HepG2 (cell line): ENCODE measurements around the gene PHACTR1. TPM values are rescaled to one million over a fixed set of nuclear protein-coding genes. Genes with fewer than 3 reads are reported as not detected.
A peak's percentile ranks its signal among the peaks of the same experiment; 100 is the strongest.

Experiments
- ATAC-seq: fragments of 200-7000 bp; cut with Tn5 transposase; 3 replicates; pipeline ENCODE4 v1.9.1; 2020; ENCODE audit warnings: mild to moderate bottlenecking, moderate library complexity
- BruUV-seq: library from RNA; stranded (reverse); fragments of 400-500 nt; replicated peaks from 2 replicates; lab custom pipeline; 2021; lab: Mats Ljungman, UMichigan
- CTCF ChIA-PET: fragments of 300-600 bp; formaldehyde crosslinking; extraction: SDS; loops from one replicate; lab custom pipeline; 2021; ENCODE audit warnings: low total read pairs, inconsistent platforms, low intra/inter-chr PET ratio; lab: Yijun Ruan, JAX
- POLR2A ChIA-PET: fragments of 350-600 bp; sonication (Branson Sonifier 250); formaldehyde crosslinking; loops from one replicate; lab custom pipeline; 2020; ENCODE audit warnings: antibody characterized with exemption, inconsistent platforms; lab: Yijun Ruan, JAX
- DNase-seq: peaks from one replicate; pipeline ENCODE4 v3.0.0-alpha.2; 2015; ENCODE audit warnings: low spot score
- FAIRE-seq: peaks from 3 replicates; lab custom pipeline; 2011; peaks lifted over from hg19 to GRCh38; lab: Jason Lieb, UNC
- H2AFZ ChIP-seq: one replicate; pipeline ENCODE4 v1.6.1; 2011; ENCODE audit warnings: low read length, inconsistent platforms
- H3K27ac ChIP-seq: fragments of 300-600 bp; 3 replicates; pipeline ENCODE4 v1.8.0; 2011; ENCODE audit warnings: mixed run types, mild to moderate bottlenecking, mixed read lengths, low read length, inconsistent platforms; ENCODE audit not compliant: insufficient read depth; ENCODE audit errors: extremely low read length
- H3K27me3 ChIP-seq, 2 experiments: fragments of 200-600 bp in 1 of 2; 2 replicates in 1 of 2; 3 replicates in 1 of 2; pipeline versions ENCODE4 v1.6.0 to v1.8.0; 2011; ENCODE audit warnings: low read length in 2 of 2, mild to moderate bottlenecking in 2 of 2, moderate library complexity in 2 of 2, inconsistent platforms in 1 of 2; ENCODE audit not compliant: insufficient read depth in 2 of 2, control insufficient read depth in 1 of 2
- H3K36me3 ChIP-seq, 2 experiments: fragments of 200-600 bp in 1 of 2; replicated peaks in 1 of 2; 2 replicates in 1 of 2; 3 replicates in 1 of 2; pipeline versions ENCODE4 v1.5.1 to v1.8.0; 2011; ENCODE audit warnings: low read length in 2 of 2, inconsistent platforms in 1 of 2; ENCODE audit not compliant: insufficient read depth in 2 of 2, control insufficient read depth in 1 of 2
- H3K4me1 ChIP-seq: 2 replicates; pipeline ENCODE4 v1.5.1; 2012; ENCODE audit warnings: low read length, inconsistent platforms; ENCODE audit not compliant: insufficient read depth
- H3K4me2 ChIP-seq: 2 replicates; pipeline ENCODE4 v1.6.0; 2011; ENCODE audit warnings: low read depth, low read length, inconsistent platforms
- H3K4me3 ChIP-seq, 3 experiments: fragments of 200-600 bp in 1 of 3; sonication (generic), shearing (Covaris generic) in 1 of 3; replicated peaks in 1 of 3; 2 replicates each; pipeline ENCODE4 v1.5.1; 2011 to 2016; ENCODE audit warnings: low read length in 3 of 3, inconsistent platforms in 2 of 3, low read depth in 2 of 3, mild to moderate bottlenecking in 2 of 3, control low read depth in 1 of 3, mixed read lengths in 1 of 3; ENCODE audit not compliant: insufficient read depth in 1 of 3
- H3K79me2 ChIP-seq: one replicate; pipeline ENCODE4 v1.6.1; 2011; ENCODE audit warnings: low read length, inconsistent platforms; ENCODE audit not compliant: insufficient read depth
- H3K9ac ChIP-seq: 2 replicates; pipeline ENCODE4 v1.6.0; 2011; ENCODE audit warnings: mild to moderate bottlenecking, low read depth, low read length, inconsistent platforms; ENCODE audit not compliant: insufficient read depth
- H3K9me3 ChIP-seq: 2 replicates; pipeline ENCODE4 v1.5.1; 2012; ENCODE audit warnings: mild to moderate bottlenecking, low read length
- H4K20me1 ChIP-seq: 2 replicates; pipeline ENCODE4 v1.6.0; 2011; ENCODE audit warnings: inconsistent platforms, mild to moderate bottlenecking, low read length, moderate library complexity; ENCODE audit not compliant: insufficient read depth
- BCL6 ChIP-seq: IDR thresholded peaks from 2 replicates; pipeline ENCODE4 v1.6.1; 2016; ENCODE audit warnings: missing genetic modification reagents, missing compliant biosample characterization
- EZH2 ChIP-seq: conservative IDR thresholded peaks from 2 replicates; pipeline ENCODE4 v1.6.1; 2012; ENCODE audit warnings: mild to moderate bottlenecking, low read depth, low read length, moderate library complexity
- FOXO1 ChIP-seq: sonication (generic); formaldehyde crosslinking; IDR thresholded peaks from 2 replicates; pipeline ENCODE4 v1.4.0; 2020; ENCODE audit warnings: missing genetic modification reagents
- MAFF ChIP-seq: IDR thresholded peaks from 2 replicates; pipeline ENCODE4 v1.6.1; 2011; ENCODE audit warnings: low read depth, low read length, improper control_type of control experiment
- MAFK ChIP-seq, 2 experiments: IDR thresholded peaks in 1 of 2; conservative IDR thresholded peaks in 1 of 2; 2 replicates each; pipeline ENCODE4 v1.6.1; 2011; ENCODE audit warnings: improper control_type of control experiment in 2 of 2, low read length in 2 of 2
- ZNF562 ChIP-seq: sonication (generic); formaldehyde crosslinking; IDR thresholded peaks from 2 replicates; pipeline ENCODE4 v1.8.0; 2022; ENCODE audit warnings: missing genetic modification reagents, borderline replicate concordance
- WGBS: methylation state at CpG from one replicate; pipeline ENCODE4 v1.1.6; 2017; ENCODE audit warnings: low lambda C conversion rate; 5-methylcytosine and 5-hydroxymethylcytosine counted together
- in situ Hi-C: cut with HindIII; loops from 2 replicates; pipeline ENCODE4 v1.10.0; 2017; ENCODE audit warnings: low pct_unique_long_range_greater_than_20kb; ENCODE audit not compliant: extremely low pct_ligation_motif_present
- intact Hi-C: fragments of 100-400 bp; cut with micrococcal nuclease; formaldehyde crosslinking; loops from one replicate; pipeline ENCODE4 v1.10.0; 2022; ENCODE audit not compliant: unreplicated experiment
- polyA plus RNA-seq, 8 experiments: library from polyadenylated mRNA; depleted of rRNA in 3 of 8; stranded (reverse) in 7 of 8; unstranded in 1 of 8; fragments of >200 nt; fragmentation: Illumina TruSeq in 4 of 8; extraction: Trizol in 4 of 8; gene quantifications; 2 replicates each; pipeline versions ENCODE4 v1.2.1 to v1.2.3, GENCODE V29; 2011 to 2016; ENCODE audit warnings: low read depth in 4 of 8, missing spikeins in 1 of 8, mixed read lengths in 1 of 8; ENCODE audit not compliant: insufficient read depth in 1 of 8
- total RNA-seq, 5 experiments: library from RNA; depleted of rRNA; stranded (reverse); fragments of >200 nt; fragmentation: Illumina TruSeq; extraction: Trizol; gene quantifications; 2 replicates each; pipeline ENCODE4 v1.2.3, GENCODE V29; 2016; ENCODE audit warnings: low read depth in 1 of 5

PHACTR1 gene
- total and polyA plus RNA-seq, 2 of the 13 experiments (the other 11 are each of a cell fraction or from before 2014, with no cell fraction given): 0.09 TPM; not detected in 1

- DNase-seq: no peak
- TF ChIP-seq ZNF562 (CRISPR knock-in tag): no peak
- TF ChIP-seq BCL6 (CRISPR knock-in tag): peak; percentile 24; the same call in 1 of the 2 replicates
- no peak overlapping the region for H2AFZ ChIP-seq
- WGBS: 0% methylated on average over 1 of the region's 1 CpG
- no peaks in the 10 kb centered on the region for H4K20me1 ChIP-seq
- H3K4me2 ChIP-seq: no peak overlapping the region
- BruUV-seq: no TSS peak
- ChIA-PET CTCF (no interaction called here), POLR2A (no interaction called here)
- H3K36me3 ChIP-seq: no peaks in the 10 kb centered on the region
- no peak for ATAC-seq
- no peak overlapping the region for H3K27ac ChIP-seq
- no peak overlapping the region for H3K9ac ChIP-seq
- FAIRE-seq: no peak
- no peak overlapping the region for H3K4me3 ChIP-seq
- no peaks in the 10 kb centered on the region for H3K4me1 ChIP-seq
- peaks cover 16 to 70% of the 10 kb centered on the region in 2 experiments for H3K27me3 ChIP-seq
- no peaks in the 10 kb centered on the region for H3K9me3 ChIP-seq
- no peaks in the 10 kb centered on the region for H3K79me2 ChIP-seq
- in situ Hi-C loops: no loop called here
- intact Hi-C loops: no loop called here
Observed at GRCh38 chr6:13012296-13012695, 295.7 kb downstream of the PHACTR1 start.

- POLR2A ChIA-PET: no interaction called here
- WGBS: 18% methylated on average over 20 of the region's 21 CpGs
- CTCF ChIA-PET: no interaction called here
- no peak overlapping the region for H2AFZ ChIP-seq
- in situ Hi-C loops (no loop called here), intact Hi-C loops (no loop called here)
- FAIRE-seq: no peak
- H4K20me1 ChIP-seq: no peaks in the 10 kb centered on the region
- no peak overlapping the region for H3K4me2 ChIP-seq
- peaks cover 16 to 68% of the 10 kb centered on the region in 2 experiments for H3K27me3 ChIP-seq
- no TSS peak for BruUV-seq
- H3K9me3 ChIP-seq: no peaks in the 10 kb centered on the region
- ATAC-seq: no peak
- no peaks in the 10 kb centered on the region for H3K79me2 ChIP-seq
- TF ChIP-seq MAFF (0 out of 2 replicates have a peak, but pooled peaks have one; percentile 6), EZH2 (peak; percentile 98), FOXO1 (CRISPR knock-in tag) (no peak), MAFK (conservative IDR thresholded peaks at IDR 0.05 in 1 of 2, IDR thresholded peaks at IDR 0.05 in 1 of 2; ENCODE audit: low read length in 2 of 2) (0 out of 4 replicates have a peak, but pooled peaks of 1 of the 2 experiments have one; percentile 17)
- H3K4me3 ChIP-seq: no peak overlapping the region
- no peaks in the 10 kb centered on the region for H3K36me3 ChIP-seq
- no peaks in the 10 kb centered on the region for H3K4me1 ChIP-seq
- H3K9ac ChIP-seq: no peak overlapping the region
- DNase-seq: no peak
- no peak overlapping the region for H3K27ac ChIP-seq
Observed at GRCh38 chr6:13012977-13013680, 296.6 kb downstream of the PHACTR1 start.
